ENCODE measurements around the gene ELMO1. TPM values are rescaled to one million over a fixed set of nuclear protein-coding genes. Genes with fewer than 3 reads are reported as not detected.

The ELMO1 gene
- total and polyA plus RNA-seq, 4 donors: 6.7 to 51.5 (median 14.8) TPM

DNA sequence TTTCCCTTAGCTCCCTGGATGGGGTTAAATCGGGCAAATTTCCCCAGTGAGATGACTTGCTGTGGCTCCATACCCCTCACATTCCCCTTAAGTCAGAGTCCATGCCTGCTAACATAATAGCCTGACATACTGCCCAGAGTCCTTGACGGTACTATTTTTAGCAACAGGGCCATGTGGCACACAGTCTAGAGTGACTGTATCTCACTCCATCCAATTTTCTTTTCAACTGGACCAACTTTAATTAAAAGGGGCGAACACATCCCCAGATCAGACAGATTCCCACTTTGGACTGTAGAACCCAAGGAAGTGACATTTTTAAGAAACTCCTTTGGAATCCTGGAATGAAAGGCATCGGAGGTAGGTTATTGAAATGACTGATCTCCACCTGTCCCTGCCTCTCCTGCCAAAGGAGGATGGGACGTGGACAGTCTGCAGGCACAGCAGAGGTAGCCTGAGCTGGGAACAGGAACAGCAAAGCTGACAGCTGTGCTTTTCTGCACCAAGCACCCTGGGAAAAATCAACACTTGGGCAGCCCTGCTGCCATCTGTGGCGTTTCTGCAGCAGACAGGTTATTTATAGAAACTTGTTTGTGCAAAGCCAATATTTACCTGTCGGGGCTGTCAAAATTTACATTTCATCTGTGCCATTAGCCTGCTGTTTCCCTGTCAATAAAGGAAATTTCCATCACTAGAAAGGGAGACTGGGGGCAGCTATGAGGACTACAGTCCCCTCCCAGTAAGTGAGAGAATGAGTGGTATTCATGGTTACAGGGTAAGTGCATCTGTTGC is 502.9 kb downstream of the ELMO1 start (continued):
- TF ChIP-seq, protein P1, sequence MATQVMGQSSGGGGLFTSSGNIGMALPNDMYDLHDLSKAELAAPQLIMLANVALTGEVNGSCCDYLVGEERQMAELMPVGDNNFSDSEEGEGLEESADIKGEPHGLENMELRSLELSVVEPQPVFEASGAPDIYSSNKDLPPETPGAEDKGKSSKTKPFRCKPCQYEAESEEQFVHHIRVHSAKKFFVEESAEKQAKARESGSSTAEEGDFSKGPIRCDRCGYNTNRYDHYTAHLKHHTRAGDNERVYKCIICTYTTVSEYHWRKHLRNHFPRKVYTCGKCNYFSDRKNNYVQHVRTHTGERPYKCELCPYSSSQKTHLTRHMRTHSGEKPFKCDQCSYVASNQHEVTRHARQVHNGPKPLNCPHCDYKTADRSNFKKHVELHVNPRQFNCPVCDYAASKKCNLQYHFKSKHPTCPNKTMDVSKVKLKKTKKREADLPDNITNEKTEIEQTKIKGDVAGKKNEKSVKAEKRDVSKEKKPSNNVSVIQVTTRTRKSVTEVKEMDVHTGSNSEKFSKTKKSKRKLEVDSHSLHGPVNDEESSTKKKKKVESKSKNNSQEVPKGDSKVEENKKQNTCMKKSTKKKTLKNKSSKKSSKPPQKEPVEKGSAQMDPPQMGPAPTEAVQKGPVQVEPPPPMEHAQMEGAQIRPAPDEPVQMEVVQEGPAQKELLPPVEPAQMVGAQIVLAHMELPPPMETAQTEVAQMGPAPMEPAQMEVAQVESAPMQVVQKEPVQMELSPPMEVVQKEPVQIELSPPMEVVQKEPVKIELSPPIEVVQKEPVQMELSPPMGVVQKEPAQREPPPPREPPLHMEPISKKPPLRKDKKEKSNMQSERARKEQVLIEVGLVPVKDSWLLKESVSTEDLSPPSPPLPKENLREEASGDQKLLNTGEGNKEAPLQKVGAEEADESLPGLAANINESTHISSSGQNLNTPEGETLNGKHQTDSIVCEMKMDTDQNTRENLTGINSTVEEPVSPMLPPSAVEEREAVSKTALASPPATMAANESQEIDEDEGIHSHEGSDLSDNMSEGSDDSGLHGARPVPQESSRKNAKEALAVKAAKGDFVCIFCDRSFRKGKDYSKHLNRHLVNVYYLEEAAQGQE (IDR thresholded peaks at IDR 0.05): no peak

- no peak for DNase-seq (ENCODE audit: low spot score)
- H3K27me3 ChIP-seq (ENCODE audit: control insufficient read depth in 4 of 4, insufficient read depth in 4 of 4, low read length in 3 of 4): no peaks in the 10 kb centered on the region
- no peak overlapping the region for H3K9ac ChIP-seq (ENCODE audit: low read depth in 1 of 2, low read length in 2 of 2)
- H3K27ac ChIP-seq (ENCODE audit: low read depth in 1 of 2, low read length in 2 of 2): no peak overlapping the region
- 94% methylated on average over 5 of the region's 5 CpGs for WGBS
- peaks cover 13 to 19% (median 14%) of the 10 kb centered on the region in 4 donors for H3K9me3 ChIP-seq (ENCODE audit: control insufficient read depth in 4 of 4, low read length in 3 of 4)
- no peak overlapping the region for H3K4me3 ChIP-seq (ENCODE audit: low read depth in 1 of 3, low read length in 3 of 3)
- H3K4me1 ChIP-seq (ENCODE audit: control insufficient read depth in 4 of 4, insufficient read depth in 4 of 4, low read length in 3 of 4): peaks cover 5 to 20% (median 12%) of the 10 kb centered on the region in 4 donors
- TF ChIP-seq YY1 (IDR thresholded peaks at IDR 0.05) (no peak), RXRA (IDR thresholded peaks at IDR 0.05) (no peak), TAF1 (conservative IDR thresholded peaks at IDR 0.05) (no peak), JUND (IDR thresholded peaks at IDR 0.05) (no peak), RAD21 (IDR thresholded peaks at IDR 0.05) (no peak), FOXA1 (IDR thresholded peaks at IDR 0.05) (no peak), CTCF (IDR thresholded peaks at IDR 0.05; ENCODE audit: low read depth, low read length, missing input control) (no peak), HNF4A (conservative IDR thresholded peaks at IDR 0.05) (no peak), NR2F2 (IDR thresholded peaks at IDR 0.05) (no peak)
- TF ChIP-seq, protein P2, sequence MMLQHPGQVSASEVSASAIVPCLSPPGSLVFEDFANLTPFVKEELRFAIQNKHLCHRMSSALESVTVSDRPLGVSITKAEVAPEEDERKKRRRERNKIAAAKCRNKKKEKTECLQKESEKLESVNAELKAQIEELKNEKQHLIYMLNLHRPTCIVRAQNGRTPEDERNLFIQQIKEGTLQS (IDR thresholded peaks at IDR 0.05): no peak
- TF ChIP-seq, protein P1 (IDR thresholded peaks at IDR 0.05): no peak
- TF ChIP-seq, protein P3, sequence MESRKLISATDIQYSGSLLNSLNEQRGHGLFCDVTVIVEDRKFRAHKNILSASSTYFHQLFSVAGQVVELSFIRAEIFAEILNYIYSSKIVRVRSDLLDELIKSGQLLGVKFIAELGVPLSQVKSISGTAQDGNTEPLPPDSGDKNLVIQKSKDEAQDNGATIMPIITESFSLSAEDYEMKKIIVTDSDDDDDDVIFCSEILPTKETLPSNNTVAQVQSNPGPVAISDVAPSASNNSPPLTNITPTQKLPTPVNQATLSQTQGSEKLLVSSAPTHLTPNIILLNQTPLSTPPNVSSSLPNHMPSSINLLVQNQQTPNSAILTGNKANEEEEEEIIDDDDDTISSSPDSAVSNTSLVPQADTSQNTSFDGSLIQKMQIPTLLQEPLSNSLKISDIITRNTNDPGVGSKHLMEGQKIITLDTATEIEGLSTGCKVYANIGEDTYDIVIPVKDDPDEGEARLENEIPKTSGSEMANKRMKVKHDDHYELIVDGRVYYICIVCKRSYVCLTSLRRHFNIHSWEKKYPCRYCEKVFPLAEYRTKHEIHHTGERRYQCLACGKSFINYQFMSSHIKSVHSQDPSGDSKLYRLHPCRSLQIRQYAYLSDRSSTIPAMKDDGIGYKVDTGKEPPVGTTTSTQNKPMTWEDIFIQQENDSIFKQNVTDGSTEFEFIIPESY (IDR thresholded peaks at IDR 0.05): no peak
- H3K36me3 ChIP-seq (ENCODE audit: control insufficient read depth in 4 of 4, insufficient read depth in 3 of 4, low read depth in 1 of 4, low read length in 3 of 4): peaks cover 0 to 8% (median 2%) of the 10 kb centered on the region in 4 donors
Measured at GRCh38 chr7:36944838-36945237, 503.8 kb downstream of the ELMO1 start.

All from liver (tissue), 9 donors.